ENCODE measurements around the gene TRIM37.

The TRIM37 gene

DNA sequence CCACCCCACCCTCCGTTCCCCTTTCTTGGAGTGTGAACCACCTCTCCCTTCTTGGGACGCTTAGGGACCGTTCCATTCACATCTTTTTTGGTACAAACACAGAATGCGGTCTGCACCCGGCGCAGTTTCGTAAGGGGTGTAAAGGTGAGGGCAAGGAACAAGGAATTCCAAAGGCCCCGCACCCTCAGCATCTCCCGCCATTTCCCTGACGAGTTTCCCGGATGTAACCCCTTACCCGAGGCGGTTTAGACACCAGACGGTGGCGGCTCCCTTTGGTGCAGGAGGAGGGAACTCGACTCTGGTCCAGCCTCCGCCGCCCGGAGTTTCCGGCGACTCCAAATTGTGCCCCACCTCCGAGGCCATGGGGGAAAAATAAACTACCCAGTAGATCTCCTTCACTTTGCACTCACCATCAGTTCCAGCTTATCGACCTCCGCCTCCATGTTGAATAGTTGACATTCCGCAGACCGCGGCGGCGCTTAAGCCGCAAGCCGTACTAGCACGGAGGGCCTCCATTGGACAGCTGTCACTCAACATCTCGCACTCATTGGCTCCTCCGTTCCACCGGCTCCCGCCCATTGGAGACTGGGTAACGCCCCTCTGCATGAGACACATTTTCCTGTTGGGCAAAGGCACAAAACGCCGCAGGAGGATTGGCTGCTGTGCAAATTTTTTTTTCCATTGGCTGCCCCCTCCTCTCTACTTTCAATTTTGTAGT, 48.2 kb upstream of the TRIM37 start, which contains the start of gene SKA2 (continued):
- TF ChIP-seq ZNF639 (tag by site-specific recombination; IDR thresholded peaks at IDR 0.05) (peak; percentile 54), ZIC2 (tag by site-specific recombination; IDR thresholded peaks at IDR 0.05) (0 out of 2 replicates have a peak, but pooled peaks have one; percentile 7), ZNF366 (tag by site-specific recombination; conservative IDR thresholded peaks at IDR 0.05) (no peak), YY2 (tag by site-specific recombination; IDR thresholded peaks at IDR 0.05) (peak; percentile 98), ZBTB48 (tag by site-specific recombination; IDR thresholded peaks at IDR 0.05) (peak; percentile 94), ZNF600 (tag by site-specific recombination; IDR thresholded peaks at IDR 0.05) (no peak), ZNF664 (tag by site-specific recombination; IDR thresholded peaks at IDR 0.05) (no peak), ZBTB20 (tag by site-specific recombination; IDR thresholded peaks at IDR 0.05) (peak; percentile 62; the same call in 1 of the 2 replicates), ZNF791 (tag by site-specific recombination; IDR thresholded peaks at IDR 0.05) (no peak), KLF7 (tag by site-specific recombination; IDR thresholded peaks at IDR 0.05; ENCODE audit: borderline replicate concordance) (no peak), ZNF221 (tag by site-specific recombination; IDR thresholded peaks at IDR 0.05; ENCODE audit: borderline replicate concordance) (no peak), ZNF792 (tag by site-specific recombination; IDR thresholded peaks at IDR 0.05) (no peak), KLF16 (tag by site-specific recombination; IDR thresholded peaks at IDR 0.05) (peak; percentile 70), ZNF394 (tag by site-specific recombination; IDR thresholded peaks at IDR 0.05; ENCODE audit: borderline replicate concordance) (no peak; the same call in 1 of the 2 replicates), ZNF416 (tag by site-specific recombination; IDR thresholded peaks at IDR 0.05) (no peak), ZNF473 (tag by site-specific recombination; IDR thresholded peaks at IDR 0.05) (no peak), ZBTB49 (tag by site-specific recombination; IDR thresholded peaks at IDR 0.05; ENCODE audit: low read depth) (no peak), ZFP3 (tag by site-specific recombination; IDR thresholded peaks at IDR 0.05; ENCODE audit: low read depth) (no peak), OVOL3 (tag by site-specific recombination; IDR thresholded peaks at IDR 0.05) (no peak), ZNF169 (tag by site-specific recombination; IDR thresholded peaks at IDR 0.05) (no peak), ZNF354C (tag by site-specific recombination; IDR thresholded peaks at IDR 0.05; ENCODE audit: borderline replicate concordance, low read depth) (no peak), ZNF530 (tag by site-specific recombination; IDR thresholded peaks at IDR 0.05; ENCODE audit: low read depth) (no peak), SETDB1 (IDR thresholded peaks at IDR 0.05; ENCODE audit: insufficient read length, low read length) (peak; percentile 87), ZNF114 (tag by site-specific recombination; IDR thresholded peaks at IDR 0.05) (no peak), ZNF37A (tag by site-specific recombination; IDR thresholded peaks at IDR 0.05) (no peak), ZSCAN30 (tag by site-specific recombination; IDR thresholded peaks at IDR 0.05) (0 out of 2 replicates have a peak, but pooled peaks have one; percentile 69), ZNF629 (tag by site-specific recombination; IDR thresholded peaks at IDR 0.05) (peak; percentile 32), ZNF157 (tag by site-specific recombination; IDR thresholded peaks at IDR 0.05) (no peak), ZNF140 (tag by site-specific recombination; IDR thresholded peaks at IDR 0.05) (no peak), ZNF132 (tag by site-specific recombination; IDR thresholded peaks at IDR 0.05; ENCODE audit: borderline replicate concordance) (no peak), ZNF324 (tag by site-specific recombination; IDR thresholded peaks at IDR 0.05) (no peak), WT1 (tag by site-specific recombination; IDR thresholded peaks at IDR 0.05) (no peak), ZNF785 (tag by site-specific recombination; IDR thresholded peaks at IDR 0.05) (no peak)
- TF ChIP-seq, protein P1, sequence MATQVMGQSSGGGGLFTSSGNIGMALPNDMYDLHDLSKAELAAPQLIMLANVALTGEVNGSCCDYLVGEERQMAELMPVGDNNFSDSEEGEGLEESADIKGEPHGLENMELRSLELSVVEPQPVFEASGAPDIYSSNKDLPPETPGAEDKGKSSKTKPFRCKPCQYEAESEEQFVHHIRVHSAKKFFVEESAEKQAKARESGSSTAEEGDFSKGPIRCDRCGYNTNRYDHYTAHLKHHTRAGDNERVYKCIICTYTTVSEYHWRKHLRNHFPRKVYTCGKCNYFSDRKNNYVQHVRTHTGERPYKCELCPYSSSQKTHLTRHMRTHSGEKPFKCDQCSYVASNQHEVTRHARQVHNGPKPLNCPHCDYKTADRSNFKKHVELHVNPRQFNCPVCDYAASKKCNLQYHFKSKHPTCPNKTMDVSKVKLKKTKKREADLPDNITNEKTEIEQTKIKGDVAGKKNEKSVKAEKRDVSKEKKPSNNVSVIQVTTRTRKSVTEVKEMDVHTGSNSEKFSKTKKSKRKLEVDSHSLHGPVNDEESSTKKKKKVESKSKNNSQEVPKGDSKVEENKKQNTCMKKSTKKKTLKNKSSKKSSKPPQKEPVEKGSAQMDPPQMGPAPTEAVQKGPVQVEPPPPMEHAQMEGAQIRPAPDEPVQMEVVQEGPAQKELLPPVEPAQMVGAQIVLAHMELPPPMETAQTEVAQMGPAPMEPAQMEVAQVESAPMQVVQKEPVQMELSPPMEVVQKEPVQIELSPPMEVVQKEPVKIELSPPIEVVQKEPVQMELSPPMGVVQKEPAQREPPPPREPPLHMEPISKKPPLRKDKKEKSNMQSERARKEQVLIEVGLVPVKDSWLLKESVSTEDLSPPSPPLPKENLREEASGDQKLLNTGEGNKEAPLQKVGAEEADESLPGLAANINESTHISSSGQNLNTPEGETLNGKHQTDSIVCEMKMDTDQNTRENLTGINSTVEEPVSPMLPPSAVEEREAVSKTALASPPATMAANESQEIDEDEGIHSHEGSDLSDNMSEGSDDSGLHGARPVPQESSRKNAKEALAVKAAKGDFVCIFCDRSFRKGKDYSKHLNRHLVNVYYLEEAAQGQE (tag by site-specific recombination; IDR thresholded peaks at IDR 0.05), result no peak
